Neural cell (in vitro differentiated cells): ENCODE measurements around the gene CD99. TPM values are rescaled to one million over a fixed set of nuclear protein-coding genes. Genes with fewer than 3 reads are reported as not detected.

Experiments
- H2AFZ ChIP-seq: fragments of 200-600, 300-800 bp; sonication (generic), shearing (Covaris generic); 2 replicates; pipeline ENCODE4 v1.6.0; 2014; ENCODE audit warnings: low read depth, mild to moderate bottlenecking, antibody characterized with exemption, low read length, moderate library complexity
- H3F3A ChIP-seq: fragments of 200-600 bp; shearing (Covaris generic); 2 replicates; pipeline ENCODE4 v1.6.1; 2016; ENCODE audit warnings: mild to moderate bottlenecking, moderate library complexity, mixed read lengths, antibody characterized with exemption, low read length; ENCODE audit not compliant: insufficient read depth, poor library complexity, severe bottlenecking
- H3K27ac ChIP-seq: fragments of 200-600, 300-800 bp; sonication (generic), shearing (Covaris generic); 2 replicates; pipeline ENCODE4 v1.5.1; 2014; ENCODE audit warnings: mild to moderate bottlenecking, low read length, moderate library complexity
- H3K27me3 ChIP-seq: fragments of 300-800, 200-600 bp; sonication (generic), shearing (Covaris generic); 2 replicates; pipeline ENCODE4 v1.6.0; 2014; ENCODE audit warnings: mild to moderate bottlenecking, low read depth, low read length, moderate library complexity; ENCODE audit not compliant: insufficient read depth
- H3K36me3 ChIP-seq: fragments of 300-800, 200-600 bp; sonication (generic), shearing (Covaris generic); 2 replicates; pipeline ENCODE4 v1.5.1; 2014; ENCODE audit warnings: mild to moderate bottlenecking, antibody characterized with exemption, low read length, moderate library complexity; ENCODE audit not compliant: insufficient read depth
- H3K4me2 ChIP-seq: fragments of 300-800, 200-600 bp; sonication (generic), shearing (Covaris generic); 2 replicates; pipeline ENCODE4 v1.6.0; 2014; ENCODE audit warnings: mild to moderate bottlenecking, low read length
- H3K4me3 ChIP-seq: fragments of 300-800, 200-600 bp; sonication (generic), shearing (Covaris generic); 2 replicates; pipeline ENCODE4 v1.5.1; 2014; ENCODE audit warnings: mild to moderate bottlenecking, low read length, moderate library complexity
- H3K79me2 ChIP-seq: fragments of 200-600 bp; shearing (Covaris generic); replicated peaks from 2 replicates; pipeline ENCODE4 v1.6.0; 2014; ENCODE audit warnings: mild to moderate bottlenecking, low read length, moderate library complexity; ENCODE audit not compliant: insufficient read depth
- H3K9ac ChIP-seq: fragments of 300-800, 200-600 bp; sonication (generic), shearing (Covaris generic); 2 replicates; pipeline ENCODE4 v1.6.1; 2016; ENCODE audit warnings: mild to moderate bottlenecking, low read length, mixed read lengths
- H3K9me2 ChIP-seq: fragments of 200-600 bp; shearing (Covaris generic); 2 replicates; pipeline ENCODE4 v1.6.1; 2016; ENCODE audit warnings: mild to moderate bottlenecking, low read length, mixed read lengths; ENCODE audit not compliant: insufficient read depth
- H3K9me3 ChIP-seq: fragments of 200-600, 300-800 bp; sonication (generic), shearing (Covaris generic); 2 replicates; pipeline ENCODE4 v1.6.1; 2016; ENCODE audit warnings: mild to moderate bottlenecking, mixed run types, low read length, moderate library complexity, mixed read lengths
- H4K20me1 ChIP-seq: fragments of 200-600 bp; shearing (Covaris generic); 2 replicates; pipeline ENCODE4 v1.6.1; 2016; ENCODE audit warnings: mild to moderate bottlenecking, mixed run types; ENCODE audit not compliant: insufficient read depth
- EP300 ChIP-seq: fragments of 450-650 bp; conservative IDR thresholded peaks from 2 replicates; pipeline ENCODE4 v1.6.1; 2014; ENCODE audit warnings: antibody characterized with exemption, mild to moderate bottlenecking, moderate library complexity; ENCODE audit not compliant: poor library complexity, severe bottlenecking
- EZH2 ChIP-seq: fragments of 200-600, 300-800 bp; shearing (Covaris generic), sonication (generic); IDR thresholded peaks from 2 replicates; pipeline ENCODE4 v1.6.1; 2014; ENCODE audit warnings: antibody characterized with exemption, low read length, borderline replicate concordance, mild to moderate bottlenecking; ENCODE audit not compliant: insufficient read depth, poor library complexity, severe bottlenecking
- MXI1 ChIP-seq: fragments of 450-650 bp; conservative IDR thresholded peaks from 2 replicates; pipeline ENCODE4 v1.6.1; 2014; ENCODE audit warnings: antibody characterized with exemption, mild to moderate bottlenecking; ENCODE audit not compliant: poor library complexity, severe bottlenecking
- POLR2AphosphoS5 ChIP-seq: IDR thresholded peaks from 2 replicates; pipeline ENCODE4 v1.6.1; 2012
- RAD21 ChIP-seq: fragments of 450-650 bp; conservative IDR thresholded peaks from 2 replicates; pipeline ENCODE4 v1.6.1; 2014; ENCODE audit warnings: antibody characterized with exemption, mild to moderate bottlenecking, moderate library complexity
- SMC3 ChIP-seq: fragments of 450-650 bp; conservative IDR thresholded peaks from 2 replicates; pipeline ENCODE4 v1.6.1; 2014; ENCODE audit warnings: antibody characterized with exemption, mild to moderate bottlenecking, moderate library complexity; ENCODE audit not compliant: poor library complexity
- TAF1 ChIP-seq: IDR thresholded peaks from 2 replicates; pipeline ENCODE4 v1.6.1; 2012; ENCODE audit warnings: low read depth
- polyA minus RNA-seq: library from RNA; depleted of rRNA, polyadenylated mRNA; stranded (reverse); fragments of >200 nt; gene quantifications from 2 replicates; pipeline ENCODE4 v1.2.3, GENCODE V29; 2014
- polyA plus RNA-seq: library from polyadenylated mRNA; depleted of rRNA; stranded (reverse); fragments of >200 nt; gene quantifications from 2 replicates; pipeline ENCODE4 v1.2.3, GENCODE V29; 2014
- TF ChIP-seq, protein P1 (sequence below): fragments of 450-650 bp; IDR thresholded peaks from 2 replicates; pipeline ENCODE4 v1.5.1; 2014; ENCODE audit warnings: antibody characterized with exemption, mild to moderate bottlenecking, moderate library complexity; ENCODE audit not compliant: poor library complexity, severe bottlenecking
- TF ChIP-seq, protein P2 (sequence below): IDR thresholded peaks from 2 replicates; pipeline ENCODE4 v1.6.1; 2012; ENCODE audit warnings: borderline replicate concordance

CD99 gene, protein sequence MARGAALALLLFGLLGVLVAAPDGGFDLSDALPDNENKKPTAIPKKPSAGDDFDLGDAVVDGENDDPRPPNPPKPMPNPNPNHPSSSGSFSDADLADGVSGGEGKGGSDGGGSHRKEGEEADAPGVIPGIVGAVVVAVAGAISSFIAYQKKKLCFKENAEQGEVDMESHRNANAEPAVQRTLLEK
- polyA plus RNA-seq (6.6 and 11.0 TPM in 2 replicates), polyA minus RNA-seq (5.8 TPM in 2 replicates)

DNA sequence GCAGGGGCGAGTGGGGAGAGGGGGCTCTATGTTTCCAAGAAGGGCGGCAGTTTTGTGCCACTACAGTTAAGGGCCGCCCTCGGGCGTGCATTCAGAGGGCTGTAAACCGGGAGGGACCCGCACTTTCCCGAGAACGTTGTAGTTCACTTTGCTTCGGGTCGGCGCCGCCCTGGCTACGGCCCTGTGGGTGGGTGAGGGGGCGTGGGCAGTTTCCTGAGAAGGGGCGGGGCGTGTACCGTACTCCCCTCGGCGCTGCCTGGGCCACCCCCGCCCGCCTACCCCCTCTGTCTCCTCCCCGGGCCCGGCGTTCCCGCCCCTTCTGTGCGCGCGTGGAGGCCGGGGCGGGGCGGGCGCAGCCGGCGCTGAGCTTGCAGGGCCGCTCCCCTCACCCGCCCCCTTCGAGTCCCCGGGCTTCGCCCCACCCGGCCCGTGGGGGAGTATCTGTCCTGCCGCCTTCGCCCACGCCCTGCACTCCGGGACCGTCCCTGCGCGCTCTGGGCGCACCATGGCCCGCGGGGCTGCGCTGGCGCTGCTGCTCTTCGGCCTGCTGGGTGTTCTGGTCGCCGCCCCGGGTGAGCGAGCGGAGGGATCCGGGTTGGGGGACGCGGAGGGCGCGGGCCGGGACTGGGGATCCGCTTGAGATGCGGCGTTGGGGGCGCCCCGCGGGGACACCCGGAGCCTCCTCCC lies at the start of gene CD99:
Gene CD99, plus strand, starts transcription at position 440 of the 687 bp plus-strand sequence. Its CDS starts 66 bp downstream, at position 506.
- peak within 1 kb of the TSS; percentile 54 for H3K4me2 ChIP-seq
- peaks cover 27% of the 10 kb centered on the region for H3K79me2 ChIP-seq
- H3K9me3 ChIP-seq = no peaks in the 10 kb centered on the region
- H3K36me3 ChIP-seq = no peaks in the 10 kb centered on the region
- H3F3A ChIP-seq = no peaks in the 10 kb centered on the region
- H3K9ac ChIP-seq = peak within 1 kb of the TSS; percentile 48
- TF ChIP-seq EP300 (no peak), TAF1 (no peak), SMC3 (peak; percentile 41), RAD21 (peak; percentile 42), EZH2 (no peak)
- TF ChIP-seq, protein P1, sequence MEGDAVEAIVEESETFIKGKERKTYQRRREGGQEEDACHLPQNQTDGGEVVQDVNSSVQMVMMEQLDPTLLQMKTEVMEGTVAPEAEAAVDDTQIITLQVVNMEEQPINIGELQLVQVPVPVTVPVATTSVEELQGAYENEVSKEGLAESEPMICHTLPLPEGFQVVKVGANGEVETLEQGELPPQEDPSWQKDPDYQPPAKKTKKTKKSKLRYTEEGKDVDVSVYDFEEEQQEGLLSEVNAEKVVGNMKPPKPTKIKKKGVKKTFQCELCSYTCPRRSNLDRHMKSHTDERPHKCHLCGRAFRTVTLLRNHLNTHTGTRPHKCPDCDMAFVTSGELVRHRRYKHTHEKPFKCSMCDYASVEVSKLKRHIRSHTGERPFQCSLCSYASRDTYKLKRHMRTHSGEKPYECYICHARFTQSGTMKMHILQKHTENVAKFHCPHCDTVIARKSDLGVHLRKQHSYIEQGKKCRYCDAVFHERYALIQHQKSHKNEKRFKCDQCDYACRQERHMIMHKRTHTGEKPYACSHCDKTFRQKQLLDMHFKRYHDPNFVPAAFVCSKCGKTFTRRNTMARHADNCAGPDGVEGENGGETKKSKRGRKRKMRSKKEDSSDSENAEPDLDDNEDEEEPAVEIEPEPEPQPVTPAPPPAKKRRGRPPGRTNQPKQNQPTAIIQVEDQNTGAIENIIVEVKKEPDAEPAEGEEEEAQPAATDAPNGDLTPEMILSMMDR = peak; percentile 12
- H3K9me2 ChIP-seq = no peaks in the 10 kb centered on the region
- peak within 1 kb of the TSS; percentile 88 for H3K4me3 ChIP-seq
- peaks cover 19% of the 10 kb centered on the region for H3K27me3 ChIP-seq
- peak within 1 kb of the TSS; percentile 51 for H2AFZ ChIP-seq
- H3K27ac ChIP-seq = no peak within 1 kb of the TSS
- no peaks in the 10 kb centered on the region for H4K20me1 ChIP-seq

DNA sequence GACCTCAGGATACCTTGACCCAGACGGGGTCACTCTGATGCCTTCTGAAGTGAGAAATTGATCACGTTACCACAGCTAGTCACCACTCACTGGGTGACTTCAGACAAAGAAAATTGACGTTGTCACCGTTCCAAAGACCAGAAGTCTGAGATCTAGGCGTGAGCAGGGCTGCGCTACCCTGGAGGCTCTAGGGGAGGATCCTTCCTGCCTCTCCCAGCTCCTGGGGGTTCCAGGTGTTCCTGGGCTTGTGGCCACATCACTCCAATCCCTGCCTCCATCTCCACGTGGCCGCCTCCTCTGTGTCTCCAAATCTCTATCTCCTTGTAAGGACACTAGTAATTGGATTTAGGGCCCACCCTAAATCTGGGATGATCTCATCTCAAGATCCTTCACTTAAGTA lies 48.9 kb upstream of the CD99 start:
- no peaks in the 10 kb centered on the region for H3F3A ChIP-seq
- no peaks in the 10 kb centered on the region for H3K27me3 ChIP-seq
- H3K4me3 ChIP-seq = no peak overlapping the region
- H3K4me2 ChIP-seq = no peak overlapping the region
- TF ChIP-seq, protein P1 = no peak
- TF ChIP-seq SMC3 (no peak), EZH2 (no peak), EP300 (no peak), TAF1 (no peak), POLR2AphosphoS5 (no peak), RAD21 (no peak), MXI1 (no peak)
- TF ChIP-seq, protein P2, sequence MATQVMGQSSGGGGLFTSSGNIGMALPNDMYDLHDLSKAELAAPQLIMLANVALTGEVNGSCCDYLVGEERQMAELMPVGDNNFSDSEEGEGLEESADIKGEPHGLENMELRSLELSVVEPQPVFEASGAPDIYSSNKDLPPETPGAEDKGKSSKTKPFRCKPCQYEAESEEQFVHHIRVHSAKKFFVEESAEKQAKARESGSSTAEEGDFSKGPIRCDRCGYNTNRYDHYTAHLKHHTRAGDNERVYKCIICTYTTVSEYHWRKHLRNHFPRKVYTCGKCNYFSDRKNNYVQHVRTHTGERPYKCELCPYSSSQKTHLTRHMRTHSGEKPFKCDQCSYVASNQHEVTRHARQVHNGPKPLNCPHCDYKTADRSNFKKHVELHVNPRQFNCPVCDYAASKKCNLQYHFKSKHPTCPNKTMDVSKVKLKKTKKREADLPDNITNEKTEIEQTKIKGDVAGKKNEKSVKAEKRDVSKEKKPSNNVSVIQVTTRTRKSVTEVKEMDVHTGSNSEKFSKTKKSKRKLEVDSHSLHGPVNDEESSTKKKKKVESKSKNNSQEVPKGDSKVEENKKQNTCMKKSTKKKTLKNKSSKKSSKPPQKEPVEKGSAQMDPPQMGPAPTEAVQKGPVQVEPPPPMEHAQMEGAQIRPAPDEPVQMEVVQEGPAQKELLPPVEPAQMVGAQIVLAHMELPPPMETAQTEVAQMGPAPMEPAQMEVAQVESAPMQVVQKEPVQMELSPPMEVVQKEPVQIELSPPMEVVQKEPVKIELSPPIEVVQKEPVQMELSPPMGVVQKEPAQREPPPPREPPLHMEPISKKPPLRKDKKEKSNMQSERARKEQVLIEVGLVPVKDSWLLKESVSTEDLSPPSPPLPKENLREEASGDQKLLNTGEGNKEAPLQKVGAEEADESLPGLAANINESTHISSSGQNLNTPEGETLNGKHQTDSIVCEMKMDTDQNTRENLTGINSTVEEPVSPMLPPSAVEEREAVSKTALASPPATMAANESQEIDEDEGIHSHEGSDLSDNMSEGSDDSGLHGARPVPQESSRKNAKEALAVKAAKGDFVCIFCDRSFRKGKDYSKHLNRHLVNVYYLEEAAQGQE = no peak
- H3K9me3 ChIP-seq = no peaks in the 10 kb centered on the region
- no peak overlapping the region for H2AFZ ChIP-seq
- H4K20me1 ChIP-seq = no peaks in the 10 kb centered on the region
- no peaks in the 10 kb centered on the region for H3K9me2 ChIP-seq
- H3K79me2 ChIP-seq = no peaks in the 10 kb centered on the region
- no peak overlapping the region for H3K9ac ChIP-seq
- H3K36me3 ChIP-seq = no peaks in the 10 kb centered on the region
- no peak overlapping the region for H3K27ac ChIP-seq
